HUES48 (cell line): ENCODE results near the gene BCAM.
"Not testable (repeated sequence)": the region's sequence is repeated elsewhere in the genome, so short reads cannot be mapped to it uniquely, and the experiment has no call there.

Experiments
- H3K27ac ChIP-seq: one replicate; pipeline ENCODE4 v1.7.0; 2013; ENCODE audit warnings: low read depth, low read length, inconsistent platforms
- H3K27me3 ChIP-seq: 2 replicates; pipeline ENCODE4 v1.6.1; 2013; ENCODE audit warnings: mild to moderate bottlenecking, low read length; ENCODE audit not compliant: control insufficient read depth, insufficient read depth
- H3K36me3 ChIP-seq: 2 replicates; pipeline ENCODE4 v1.6.1; 2013; ENCODE audit warnings: low read length; ENCODE audit not compliant: control insufficient read depth, insufficient read depth
- H3K4me1 ChIP-seq: 2 replicates; pipeline ENCODE4 v1.6.1; 2013; ENCODE audit warnings: mild to moderate bottlenecking, low read length; ENCODE audit not compliant: control insufficient read depth, insufficient read depth
- H3K4me3 ChIP-seq: 2 replicates; pipeline ENCODE4 v1.5.1; 2013; ENCODE audit warnings: mild to moderate bottlenecking, low read depth, low read length
- H3K9ac ChIP-seq: 2 replicates; pipeline ENCODE4 v1.6.1; 2013; ENCODE audit warnings: mild to moderate bottlenecking, low read depth, low read length, moderate library complexity
- H3K9me3 ChIP-seq: 2 replicates; pipeline ENCODE4 v1.6.1; 2013; ENCODE audit warnings: low read length; ENCODE audit not compliant: control insufficient read depth, insufficient read depth

Gene BCAM

GRCh38 chr19:44857837-44858236 lies 48.9 kb downstream of the BCAM start:
- H3K27ac ChIP-seq, result no peak overlapping the region
- H3K9ac ChIP-seq, result no peak overlapping the region
- no peaks in the 10 kb centered on the region for H3K4me1 ChIP-seq
- H3K4me3 ChIP-seq, result no peak overlapping the region
- no peaks in the 10 kb centered on the region for H3K9me3 ChIP-seq
- H3K36me3 ChIP-seq, result peaks cover 26% of the 10 kb centered on the region
- H3K27me3 ChIP-seq, result no peaks in the 10 kb centered on the region

- not testable (repeated sequence) for H3K27me3 ChIP-seq, H3K9me3 ChIP-seq, H3K27ac ChIP-seq, H3K9ac ChIP-seq, H3K4me3 ChIP-seq, H3K4me1 ChIP-seq
- peaks cover 35% of the 10 kb centered on the region for H3K36me3 ChIP-seq
Observed at GRCh38 chr19:44861576-44861975, 52.7 kb downstream of the BCAM start.

- no peak overlapping the region for H3K9ac ChIP-seq
- peaks cover 51% of the 10 kb centered on the region for H3K36me3 ChIP-seq
- H3K27ac ChIP-seq, result no peak overlapping the region
- no peak overlapping the region for H3K4me3 ChIP-seq
- H3K27me3 ChIP-seq, result no peaks in the 10 kb centered on the region
- no peaks in the 10 kb centered on the region for H3K4me1 ChIP-seq
- H3K9me3 ChIP-seq, result no peaks in the 10 kb centered on the region
Observed at GRCh38 chr19:44863990-44864389, 55.1 kb downstream of the BCAM start.

GRCh38 chr19:44865196-44865767 lies 56.4 kb downstream of the BCAM start:
- H3K4me3 ChIP-seq, result no peak overlapping the region
- no peak overlapping the region for H3K9ac ChIP-seq
- H3K9me3 ChIP-seq, result no peaks in the 10 kb centered on the region
- no peaks in the 10 kb centered on the region for H3K27me3 ChIP-seq
- H3K4me1 ChIP-seq, result no peaks in the 10 kb centered on the region
- peaks cover 55% of the 10 kb centered on the region for H3K36me3 ChIP-seq
- H3K27ac ChIP-seq, result no peak overlapping the region

GRCh38 chr19:44866664-44867063 lies 57.8 kb downstream of the BCAM start:
- Histone ChIP-seq H3K36me3 (peaks cover 59% of the 10 kb centered on the region), H3K9me3 (no peaks in the 10 kb centered on the region), H3K4me1 (no peaks in the 10 kb centered on the region), H3K4me3 (no peak overlapping the region), H3K27me3 (no peaks in the 10 kb centered on the region), H3K27ac (no peak overlapping the region), H3K9ac (no peak overlapping the region)

GRCh38 chr19:44867578-44867977 lies 58.7 kb downstream of the BCAM start:
- Histone ChIP-seq H3K4me3 (no peak overlapping the region), H3K9ac (no peak overlapping the region), H3K36me3 (peaks cover 68% of the 10 kb centered on the region), H3K4me1 (no peaks in the 10 kb centered on the region), H3K27me3 (no peaks in the 10 kb centered on the region), H3K9me3 (no peaks in the 10 kb centered on the region), H3K27ac (no peak overlapping the region)

- no peaks in the 10 kb centered on the region for H3K27me3 ChIP-seq
- H3K36me3 ChIP-seq, result peaks cover 87% of the 10 kb centered on the region
- no peak overlapping the region for H3K9ac ChIP-seq
- no peak overlapping the region for H3K4me3 ChIP-seq
- no peaks in the 10 kb centered on the region for H3K4me1 ChIP-seq
- H3K27ac ChIP-seq, result no peak overlapping the region
- H3K9me3 ChIP-seq, result no peaks in the 10 kb centered on the region
Observed at GRCh38 chr19:44869733-44870470, 61.0 kb downstream of the BCAM start.
